Activated T-cell treated with anti-CD3 and anti-CD28 coated beads, Interleukin-2, amount 50 U/mL, for 24 hours (primary cell): Measurements from ENCODE around the gene SRGAP2B.
"Not testable (repeated sequence)": the region's sequence is repeated elsewhere in the genome, so short reads cannot be mapped to it uniquely, and the experiment has no call there.

Experiments
- DNase-seq: peaks from one replicate; pipeline ENCODE4 v3.0.0-alpha.2; 2020
- H3K27ac Mint-ChIP-seq: 2 replicates; pipeline ENCODE4 v1.8.0; 2020; ENCODE audit warnings: mild to moderate bottlenecking, mixed read lengths
- H3K27me3 Mint-ChIP-seq: 2 replicates; pipeline ENCODE4 v1.8.0; 2020; ENCODE audit warnings: mixed read lengths
- H3K36me3 Mint-ChIP-seq: 2 replicates; pipeline ENCODE4 v1.8.0; 2020; ENCODE audit warnings: low read depth, mixed read lengths
- H3K4me1 Mint-ChIP-seq: 2 replicates; pipeline ENCODE4 v1.8.0; 2020; ENCODE audit warnings: low read depth, mixed read lengths
- H3K4me3 Mint-ChIP-seq: 2 replicates; pipeline ENCODE4 v1.8.0; 2020; ENCODE audit warnings: mild to moderate bottlenecking, moderate library complexity, mixed read lengths
- H3K9me3 Mint-ChIP-seq: 2 replicates; pipeline ENCODE4 v1.8.0; 2020; ENCODE audit warnings: mixed read lengths

Gene SRGAP2B

DNA sequence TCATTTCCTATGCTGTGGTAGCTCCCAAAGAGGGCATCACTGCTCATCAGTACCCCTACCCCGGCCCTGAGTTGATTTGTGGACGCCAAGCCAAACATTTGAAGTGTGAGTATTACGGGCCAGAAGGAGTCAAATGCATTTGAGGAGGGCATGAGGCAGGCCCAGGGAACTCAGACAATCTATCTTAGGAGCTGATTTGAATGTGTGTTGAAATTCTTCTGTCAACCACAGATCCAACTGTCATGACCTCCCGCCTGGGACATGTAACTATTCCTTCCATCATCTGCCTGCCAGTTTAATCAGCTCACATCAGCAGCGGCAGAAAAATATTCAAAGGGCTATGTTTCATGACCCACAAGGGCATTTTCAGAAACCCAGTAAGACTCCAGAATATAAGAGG, 162.1 kb downstream of the SRGAP2B start:
- not testable (repeated sequence) for DNase-seq, H3K27ac Mint-ChIP-seq, H3K27me3 Mint-ChIP-seq, H3K4me3 Mint-ChIP-seq, H3K4me1 Mint-ChIP-seq, H3K36me3 Mint-ChIP-seq, H3K9me3 Mint-ChIP-seq

DNA sequence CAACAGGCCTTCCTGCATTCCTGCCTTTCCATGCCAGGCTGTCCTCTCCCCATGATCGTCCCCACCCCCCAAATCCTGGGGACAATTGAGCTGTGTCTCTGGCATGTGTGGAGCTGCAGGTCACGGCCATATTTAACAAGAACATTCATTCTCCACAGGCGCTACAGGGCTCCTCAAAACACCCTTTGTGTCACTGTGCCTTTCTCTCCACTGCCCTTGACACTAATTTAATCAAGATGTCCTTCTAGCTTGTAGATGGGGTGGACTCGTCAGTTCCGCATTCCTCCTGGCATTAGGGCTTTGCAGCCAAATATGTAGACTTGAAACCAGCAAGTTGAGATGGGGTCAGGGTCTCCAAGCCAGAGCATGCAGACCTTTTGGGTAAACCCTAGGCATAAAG, 163.0 kb downstream of the SRGAP2B start:
- H3K27ac Mint-ChIP-seq, H3K9me3 Mint-ChIP-seq, DNase-seq, H3K36me3 Mint-ChIP-seq, H3K4me1 Mint-ChIP-seq, H3K27me3 Mint-ChIP-seq, H3K4me3 Mint-ChIP-seq: not testable (repeated sequence)

DNA sequence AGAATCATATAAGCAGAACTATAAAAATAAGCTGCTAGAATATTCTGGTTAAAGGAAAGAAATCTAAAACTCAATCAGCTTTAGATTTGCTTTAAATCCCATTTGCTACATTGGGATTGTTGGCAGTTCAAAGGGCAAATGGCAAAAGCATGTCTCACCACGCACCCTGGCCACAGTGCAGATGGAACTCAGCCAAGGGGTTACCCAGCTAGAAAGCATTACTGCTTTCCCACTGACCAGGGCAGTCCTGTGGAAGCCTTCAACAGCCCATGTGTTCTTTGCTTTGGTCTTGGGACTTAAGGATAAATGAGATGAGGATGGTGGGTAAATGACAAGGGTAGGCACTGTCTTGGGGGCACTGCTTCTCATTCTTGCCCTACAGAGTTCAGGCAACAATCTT, 163.6 kb downstream of the SRGAP2B start:
- H3K4me3 Mint-ChIP-seq, H3K4me1 Mint-ChIP-seq, H3K36me3 Mint-ChIP-seq, H3K9me3 Mint-ChIP-seq, H3K27ac Mint-ChIP-seq, DNase-seq, H3K27me3 Mint-ChIP-seq: not testable (repeated sequence)

DNA sequence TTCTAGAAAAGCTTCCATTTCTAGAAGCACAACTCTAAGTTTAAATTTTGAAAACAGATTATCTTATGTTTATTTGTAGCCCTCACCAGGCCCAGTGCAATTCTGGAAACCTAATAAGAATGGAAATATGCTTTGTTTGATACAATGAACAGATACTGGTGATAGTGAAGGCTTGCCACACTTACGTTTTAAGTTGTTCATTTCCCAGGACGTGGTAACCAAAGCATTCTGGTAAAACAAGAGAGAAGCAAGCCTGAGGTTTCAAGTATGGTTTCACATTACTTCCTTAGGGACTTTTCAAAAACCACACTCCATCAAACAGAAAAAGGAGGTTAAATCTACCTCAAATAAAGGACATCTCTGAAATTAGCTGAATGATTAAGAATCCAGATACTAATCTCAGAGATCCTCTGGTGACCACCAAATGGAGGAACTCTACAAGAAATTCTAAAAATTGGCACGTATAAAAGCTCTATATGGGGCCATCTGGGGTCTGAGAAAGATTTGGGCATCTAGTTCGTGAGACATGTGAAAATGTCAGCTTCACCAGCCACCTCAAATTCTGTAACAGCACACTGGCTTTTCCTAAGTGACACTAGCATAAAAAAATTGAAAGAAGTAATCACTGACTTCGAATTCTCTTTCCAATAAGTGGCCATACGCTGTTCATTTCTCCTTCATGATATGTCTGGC, 164.9 kb downstream of the SRGAP2B start:
- H3K4me1 Mint-ChIP-seq, H3K27ac Mint-ChIP-seq, H3K4me3 Mint-ChIP-seq, DNase-seq, H3K36me3 Mint-ChIP-seq, H3K9me3 Mint-ChIP-seq, H3K27me3 Mint-ChIP-seq: not testable (repeated sequence)

DNA sequence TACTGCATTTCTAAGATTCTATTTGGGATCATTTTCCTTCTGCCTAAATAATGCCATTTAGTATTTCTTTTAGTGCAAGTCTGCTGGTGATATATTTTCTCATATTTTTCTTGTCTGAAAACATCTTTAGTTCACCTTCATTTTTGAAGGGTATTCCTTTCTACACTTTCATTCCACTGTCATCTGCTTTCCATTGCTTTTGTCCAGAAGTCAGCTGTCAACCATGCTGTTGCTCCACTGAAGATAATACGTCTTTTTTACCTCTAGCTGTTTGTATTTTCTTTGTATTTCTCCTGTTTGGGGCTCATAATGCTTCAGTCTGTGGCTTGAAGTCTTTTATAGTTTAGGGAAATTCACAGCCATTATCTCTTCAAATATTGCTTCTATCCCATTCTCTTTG, 167.8 kb downstream of the SRGAP2B start:
- H3K27ac Mint-ChIP-seq, H3K4me3 Mint-ChIP-seq, H3K27me3 Mint-ChIP-seq, H3K4me1 Mint-ChIP-seq, DNase-seq, H3K36me3 Mint-ChIP-seq, H3K9me3 Mint-ChIP-seq: not testable (repeated sequence)

DNA sequence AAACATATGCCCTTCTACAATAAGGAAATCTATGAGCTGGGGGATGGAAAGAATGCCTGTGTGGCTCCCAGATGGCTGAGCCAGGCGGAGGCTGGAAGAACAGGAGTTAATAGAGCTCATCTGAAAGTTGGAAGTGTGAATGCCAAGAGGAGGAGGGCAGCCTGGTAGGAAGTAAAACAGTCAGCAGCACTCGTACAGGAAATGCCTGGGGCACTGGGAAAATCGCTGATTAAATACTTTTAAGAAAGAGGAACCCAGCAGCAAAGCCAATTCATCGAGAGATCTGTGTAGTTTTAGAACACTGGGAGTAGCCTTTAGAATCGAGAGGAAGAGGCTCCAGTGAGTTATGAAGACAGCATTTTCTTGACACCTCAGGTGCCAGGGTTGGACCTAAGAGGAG, 171.5 kb downstream of the SRGAP2B start:
- H3K4me3 Mint-ChIP-seq, result not testable (repeated sequence)

DNA sequence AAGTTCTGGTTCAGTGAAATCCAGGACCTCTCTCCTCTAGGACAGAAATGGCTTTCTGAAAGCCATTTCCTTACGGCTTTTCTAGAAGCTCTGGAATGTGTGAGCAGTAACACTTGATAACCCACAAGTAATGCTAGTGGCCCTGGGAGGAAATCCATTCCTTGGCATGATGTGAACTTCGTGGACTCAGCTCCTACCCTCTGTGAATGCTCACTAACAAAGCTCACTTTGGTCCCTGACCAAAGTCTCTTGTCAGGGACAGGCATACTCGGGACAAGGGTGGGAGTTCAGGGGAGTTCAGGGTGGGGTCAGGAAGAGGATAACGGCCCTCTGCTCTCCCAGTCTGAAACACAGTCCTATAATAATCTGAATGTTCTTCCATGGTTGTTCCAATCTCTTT, 172.3 kb downstream of the SRGAP2B start:
- DNase-seq, H3K4me1 Mint-ChIP-seq, H3K27ac Mint-ChIP-seq, H3K27me3 Mint-ChIP-seq, H3K36me3 Mint-ChIP-seq, H3K4me3 Mint-ChIP-seq, H3K9me3 Mint-ChIP-seq: not testable (repeated sequence)

More for the DNA sequence above, 171.5 kb downstream of the SRGAP2B start:
- H3K9me3 Mint-ChIP-seq, H3K4me1 Mint-ChIP-seq, DNase-seq, H3K36me3 Mint-ChIP-seq, H3K27me3 Mint-ChIP-seq, H3K27ac Mint-ChIP-seq: not testable (repeated sequence)

DNA sequence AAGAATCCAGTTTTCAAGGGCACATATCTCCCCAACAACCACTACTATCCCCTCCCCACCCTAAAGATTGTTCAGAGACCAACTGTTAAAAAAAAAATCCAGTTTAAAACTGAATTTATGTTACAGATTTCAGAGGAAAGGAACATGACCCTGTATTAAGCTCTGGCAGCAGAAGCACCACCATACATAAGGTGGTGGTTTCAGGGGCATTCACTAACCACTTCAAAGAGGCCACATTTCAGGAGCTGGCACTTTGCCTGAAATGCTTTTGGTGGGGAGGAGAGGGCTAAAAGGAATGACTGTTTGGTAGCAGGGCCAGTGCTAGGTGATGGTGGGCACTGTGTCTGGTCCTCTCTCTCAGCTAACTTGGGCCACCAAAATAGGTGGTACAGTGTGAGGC, 176.0 kb downstream of the SRGAP2B start:
- H3K36me3 Mint-ChIP-seq, H3K27me3 Mint-ChIP-seq, H3K27ac Mint-ChIP-seq, H3K4me1 Mint-ChIP-seq, H3K9me3 Mint-ChIP-seq, H3K4me3 Mint-ChIP-seq, DNase-seq: not testable (repeated sequence)

DNA sequence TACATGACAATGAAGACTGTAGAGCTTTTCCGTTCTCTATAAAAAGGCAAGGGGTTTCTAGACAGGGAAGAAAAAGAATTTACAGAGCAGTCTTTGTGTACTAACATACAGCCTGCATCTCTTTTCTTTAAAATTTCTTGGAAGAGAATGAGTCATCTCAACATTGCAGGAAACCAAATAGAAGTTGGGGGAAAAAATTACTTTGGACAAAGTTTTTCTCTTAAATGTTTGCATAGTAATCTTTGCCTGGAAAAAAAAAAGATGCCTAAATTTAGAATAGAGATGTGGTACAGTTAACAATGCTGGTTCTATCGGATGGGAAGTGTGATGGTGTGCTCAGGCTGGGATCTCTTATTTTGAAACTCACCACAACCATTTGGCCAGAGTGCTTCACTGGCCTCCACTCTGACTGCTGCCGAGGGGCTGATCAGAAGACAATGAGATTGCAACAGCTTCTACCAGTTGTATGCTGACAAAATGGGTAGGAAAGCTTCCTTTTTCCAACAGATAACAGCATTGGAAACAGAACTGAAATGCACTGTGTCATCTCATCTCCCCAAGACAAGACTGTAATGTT, 177.0 kb downstream of the SRGAP2B start:
- H3K4me3 Mint-ChIP-seq, result not testable (repeated sequence)

DNA sequence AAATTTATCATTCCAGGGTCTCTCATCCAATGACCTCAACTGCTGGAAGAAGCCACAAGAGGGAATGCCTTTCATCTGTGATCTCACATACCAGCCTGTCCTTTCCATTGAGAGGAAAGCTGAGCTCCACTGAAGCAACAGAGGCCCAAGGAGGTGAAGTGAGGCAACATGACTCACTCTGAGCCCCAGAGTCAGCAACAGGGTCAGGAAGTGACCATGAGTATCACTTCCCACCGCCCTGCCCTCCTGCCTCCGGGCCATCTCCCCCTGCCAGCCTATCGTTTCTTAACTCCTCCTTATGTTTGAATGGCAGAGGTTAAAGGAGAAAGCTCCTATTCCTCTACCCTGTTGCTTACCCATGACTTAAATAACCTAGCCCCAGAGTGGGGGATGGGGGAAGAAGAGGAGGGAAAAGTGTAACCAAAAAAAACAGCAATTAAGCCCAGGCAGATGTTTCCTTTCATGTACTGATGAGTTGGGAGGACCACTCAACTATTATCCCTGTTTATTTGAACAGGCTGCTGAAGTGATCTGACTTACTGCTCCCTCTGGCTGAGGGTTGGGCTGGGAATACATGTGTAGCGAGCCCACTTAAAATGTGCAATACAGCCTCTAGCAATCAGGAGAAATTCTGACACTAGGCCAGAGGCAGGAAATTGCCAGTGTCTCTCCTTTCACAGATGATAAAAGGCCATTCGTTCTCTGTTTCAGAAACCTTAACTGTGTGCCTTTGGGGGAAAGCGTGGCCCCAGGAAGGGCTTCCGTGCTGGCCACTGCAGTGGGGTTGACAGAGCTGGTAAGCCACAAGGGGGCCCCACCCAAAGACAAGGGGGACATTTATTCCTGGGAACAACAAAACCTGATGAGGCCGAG, 177.7 kb downstream of the SRGAP2B start:
- DNase-seq, H3K27ac Mint-ChIP-seq, H3K4me3 Mint-ChIP-seq, H3K27me3 Mint-ChIP-seq, H3K36me3 Mint-ChIP-seq, H3K4me1 Mint-ChIP-seq, H3K9me3 Mint-ChIP-seq: not testable (repeated sequence)

More for the DNA sequence above, 177.0 kb downstream of the SRGAP2B start:
- H3K4me1 Mint-ChIP-seq, H3K36me3 Mint-ChIP-seq, DNase-seq, H3K27me3 Mint-ChIP-seq, H3K9me3 Mint-ChIP-seq: not testable (repeated sequence)
- peak overlapping the region; percentile 63 for H3K27ac Mint-ChIP-seq

DNA sequence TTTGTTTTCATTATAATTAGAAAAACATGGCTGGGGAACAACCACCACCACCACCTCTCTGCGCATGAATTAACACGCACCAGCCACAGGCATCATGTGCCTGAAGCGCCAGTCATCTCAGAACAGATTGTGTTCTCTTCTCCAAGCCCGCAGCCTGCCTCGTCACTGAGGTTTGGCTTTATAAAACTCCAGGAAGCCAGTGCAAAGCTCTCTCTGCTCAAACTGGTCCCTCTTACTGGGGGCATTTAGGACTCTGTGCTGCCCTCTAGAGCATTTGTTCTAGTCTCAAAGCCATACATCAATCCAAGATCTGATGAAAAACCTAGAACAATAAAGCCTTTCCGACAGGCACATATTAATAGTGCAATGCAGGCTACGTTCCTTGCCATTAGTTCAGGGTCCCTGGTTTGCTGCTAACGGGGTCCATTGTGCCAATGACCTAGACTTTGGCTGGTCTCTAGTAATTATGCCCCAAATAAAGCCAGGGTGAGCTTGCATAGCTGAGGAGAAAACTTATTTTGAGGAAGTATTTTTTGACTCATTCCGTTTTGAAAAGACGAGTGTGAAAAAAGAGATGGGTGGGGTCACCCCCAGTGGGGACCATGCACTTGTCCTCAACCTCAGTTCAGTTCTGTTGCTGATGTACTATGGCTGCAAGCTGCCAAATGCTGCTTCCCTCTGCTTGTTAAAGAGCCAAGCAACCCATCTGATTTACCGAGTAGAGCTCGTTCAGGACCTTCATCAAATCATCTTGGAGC, 181.0 kb downstream of the SRGAP2B start:
- H3K4me1 Mint-ChIP-seq, H3K27ac Mint-ChIP-seq, H3K27me3 Mint-ChIP-seq, H3K9me3 Mint-ChIP-seq, H3K4me3 Mint-ChIP-seq, DNase-seq, H3K36me3 Mint-ChIP-seq: not testable (repeated sequence)

DNA sequence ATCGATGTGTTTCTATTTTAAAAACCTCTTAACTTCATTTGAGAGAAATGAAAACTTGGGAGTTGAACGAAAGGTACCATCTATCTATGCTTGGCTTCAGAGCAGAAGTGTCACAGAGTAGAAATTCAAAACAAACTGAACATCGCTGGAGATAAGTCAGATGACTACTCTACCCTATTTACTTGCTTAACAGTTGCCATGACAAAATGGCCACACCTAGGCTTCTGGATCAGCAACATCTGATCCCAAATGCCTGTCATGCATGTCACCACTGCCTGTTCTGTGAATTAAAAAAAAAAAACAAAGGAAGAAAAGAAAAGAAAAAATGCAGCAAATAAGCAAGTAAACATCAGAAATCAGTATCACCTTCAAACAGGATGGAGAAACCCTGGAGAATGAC, 181.7 kb downstream of the SRGAP2B start:
- not testable (repeated sequence) for H3K4me1 Mint-ChIP-seq, DNase-seq, H3K9me3 Mint-ChIP-seq, H3K4me3 Mint-ChIP-seq, H3K27me3 Mint-ChIP-seq, H3K36me3 Mint-ChIP-seq, H3K27ac Mint-ChIP-seq

DNA sequence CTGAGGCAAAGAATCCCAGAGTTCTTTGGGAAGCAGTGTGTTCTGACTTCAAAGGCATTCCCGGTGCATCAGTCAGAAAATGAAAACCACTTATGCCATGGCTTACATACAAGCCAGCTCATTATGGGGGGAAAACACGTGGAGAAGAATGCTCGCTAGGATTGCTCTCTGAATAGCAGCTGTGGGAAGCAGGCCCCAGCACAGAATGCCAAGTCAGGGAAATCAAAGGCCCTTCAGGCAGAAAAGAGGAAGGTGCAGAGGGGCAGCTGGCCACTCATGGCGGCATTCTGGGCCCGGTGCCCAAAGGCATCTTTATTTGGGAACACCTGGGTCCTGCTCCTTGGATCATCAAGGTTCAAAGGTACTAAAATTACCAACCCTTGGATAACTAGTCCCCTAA, 184.4 kb downstream of the SRGAP2B start:
- H3K4me3 Mint-ChIP-seq, DNase-seq, H3K4me1 Mint-ChIP-seq, H3K27me3 Mint-ChIP-seq, H3K27ac Mint-ChIP-seq, H3K36me3 Mint-ChIP-seq, H3K9me3 Mint-ChIP-seq: not testable (repeated sequence)

DNA sequence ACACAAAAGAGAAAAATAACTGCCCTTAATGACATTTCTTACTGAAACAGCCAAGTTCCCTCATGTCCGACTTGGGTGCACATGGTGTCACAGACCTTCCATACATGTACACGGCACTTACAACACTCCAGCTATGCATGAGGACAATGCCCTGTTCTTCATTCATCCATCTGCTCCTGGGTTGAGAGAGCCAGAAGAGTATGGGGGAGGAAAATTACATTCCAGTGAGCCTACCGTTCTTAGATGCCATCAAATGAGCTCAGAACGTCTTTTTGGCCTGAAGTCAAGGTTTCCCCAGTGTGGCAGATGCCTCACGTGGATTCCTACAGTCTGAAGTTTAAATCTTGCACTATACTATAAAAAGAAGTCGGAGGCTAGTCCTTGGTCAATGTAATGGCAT, 194.3 kb downstream of the SRGAP2B start:
- not testable (repeated sequence) for H3K27ac Mint-ChIP-seq, H3K36me3 Mint-ChIP-seq, DNase-seq, H3K4me1 Mint-ChIP-seq, H3K27me3 Mint-ChIP-seq, H3K9me3 Mint-ChIP-seq, H3K4me3 Mint-ChIP-seq
